CD4-positive, alpha-beta memory T cell (primary cell): Measurements from ENCODE around the gene AKNA. TPM values are rescaled to one million over a fixed set of nuclear protein-coding genes. Genes with fewer than 3 reads are reported as not detected.

Source experiments
- CTCF ChIA-PET: fragments of 350-600 bp; sonication (Branson Sonifier 250); formaldehyde crosslinking; loops from one replicate; lab custom pipeline; 2021; ENCODE audit warnings: inconsistent platforms; ENCODE audit not compliant: partially characterized antibody; lab: Charles Lee
- POLR2A ChIA-PET: fragments of 350-600 bp; sonication (Branson Sonifier 250); formaldehyde crosslinking; loops from one replicate; lab custom pipeline; 2021; ENCODE audit not compliant: partially characterized antibody; lab: Charles Lee
- DNase-seq, 5 donors: peaks; one replicate each; pipeline versions ENCODE4 v3.0.0 to v3.0.0-alpha.2; 2020 to 2022; ENCODE audit warnings: mixed read lengths in 1 of 5
- H3K27ac ChIP-seq: one replicate; pipeline ENCODE4 v1.7.0; 2013; ENCODE audit warnings: low read depth, low read length
- H3K27me3 ChIP-seq: 2 replicates; pipeline ENCODE4 v1.7.0; 2013; ENCODE audit warnings: mild to moderate bottlenecking, low read length, moderate library complexity; ENCODE audit not compliant: insufficient read depth
- H3K36me3 ChIP-seq: 2 replicates; pipeline ENCODE4 v1.7.0; 2013; ENCODE audit warnings: mild to moderate bottlenecking, low read length, moderate library complexity; ENCODE audit not compliant: insufficient read depth
- H3K4me1 ChIP-seq: 2 replicates; pipeline ENCODE4 v1.7.0; 2013; ENCODE audit warnings: mild to moderate bottlenecking, low read length, moderate library complexity; ENCODE audit not compliant: insufficient read depth
- H3K4me3 ChIP-seq, 2 donors: one replicate each; pipeline ENCODE4 v1.7.0; 2013; ENCODE audit warnings: low read length in 2 of 2, mild to moderate bottlenecking in 1 of 2
- H3K9me3 ChIP-seq, 2 donors: one replicate each; pipeline ENCODE4 v1.7.0; 2013; ENCODE audit warnings: low read length in 2 of 2, control low read depth in 1 of 2; ENCODE audit not compliant: control insufficient read depth in 1 of 2
- H3K27ac Mint-ChIP-seq, 7 donors: one replicate each; pipeline ENCODE4 v1.8.0; 2020 to 2021; ENCODE audit warnings: mixed read lengths in 7 of 7, mild to moderate bottlenecking in 6 of 7, inconsistent platforms in 3 of 7, moderate library complexity in 3 of 7
- H3K27me3 Mint-ChIP-seq, 2 donors: one replicate each; pipeline ENCODE4 v1.8.0; 2020 to 2021; ENCODE audit warnings: mixed read lengths in 2 of 2
- H3K36me3 Mint-ChIP-seq, 2 donors: one replicate each; pipeline ENCODE4 v1.8.0; 2020 to 2021; ENCODE audit warnings: mixed read lengths in 2 of 2, inconsistent platforms in 1 of 2, mild to moderate bottlenecking in 1 of 2
- H3K4me1 Mint-ChIP-seq, 4 donors: one replicate each; pipeline ENCODE4 v1.8.0; 2020 to 2021; ENCODE audit warnings: mixed read lengths in 4 of 4, mild to moderate bottlenecking in 1 of 4
- H3K4me3 Mint-ChIP-seq, 8 donors: one replicate each; pipeline ENCODE4 v1.8.0; 2020 to 2021; ENCODE audit warnings: mixed read lengths in 8 of 8, mild to moderate bottlenecking in 7 of 8, moderate library complexity in 6 of 8, inconsistent platforms in 3 of 8
- H3K9me3 Mint-ChIP-seq, 8 donors: one replicate each; pipeline ENCODE4 v1.8.0; 2020 to 2021; ENCODE audit warnings: mixed read lengths in 8 of 8, mild to moderate bottlenecking in 5 of 8, inconsistent platforms in 3 of 8, moderate library complexity in 1 of 8
- intact Hi-C: fragments of 100-400 bp; cut with micrococcal nuclease; formaldehyde crosslinking; loops from one replicate; pipeline ENCODE4 v1.15.1; 2023
- polyA plus RNA-seq, 2 donors: library from polyadenylated mRNA; unstranded; fragments of 300-500 nt; fragmentation: Illumina TruSeq; gene quantifications; one replicate each; pipeline ENCODE4 v1.2.3, GENCODE V29; 2021
- total RNA-seq, 2 experiments: library from RNA; stranded (reverse); gene quantifications; one replicate each; pipeline ENCODE4 v1.2.3, GENCODE V29; 2021

The AKNA gene
- total and polyA plus RNA-seq, 4 experiments from 2014 or later, result 1.9 to 375 (median 205) TPM

GRCh38 chr9:114399381-114399780 lies 11.6 kb upstream of the AKNA start:
- intact Hi-C loops, result loop anchor here (10.0 kb wide), 1 partner anchor 505 kb away; no protein-coding TSS in a partner anchor
- ChIA-PET CTCF (interaction anchor here (1.3 kb wide), 2 partner anchors 26 to 193 kb away, joined by 3 to 5 read pairs; no protein-coding TSS in a partner anchor), POLR2A (interaction anchor here (1.1 to 29.4 kb wide), 3 partner anchors 13 to 213 kb away, joined by 4 to 1614 read pairs (median 303); partner anchors contain the start of gene AKNA)
- H3K9me3 Mint-ChIP-seq, result no peaks in the 10 kb centered on the region
- H3K27me3 ChIP-seq, result no peaks in the 10 kb centered on the region
- H3K27ac ChIP-seq, result no peak overlapping the region
- no peak overlapping the region for H3K4me3 ChIP-seq
- peaks cover 24 to 45% (median 34%) of the 10 kb centered on the region in 4 donors for H3K4me1 Mint-ChIP-seq
- peak in 1 of 5 donors; percentile 21 for DNase-seq
- H3K4me1 ChIP-seq, result peaks cover 32% of the 10 kb centered on the region
- peak overlapping the region in 3 of 7 donors; percentile 36 to 97 (median 69) for H3K27ac Mint-ChIP-seq
- H3K9me3 ChIP-seq, result no peaks in the 10 kb centered on the region
- peaks cover 3 to 19% of the 10 kb centered on the region in 2 donors for H3K36me3 Mint-ChIP-seq
- peak overlapping the region in 3 of 8 donors; percentile 42 to 69 (median 49) for H3K4me3 Mint-ChIP-seq
- no peaks in the 10 kb centered on the region for H3K27me3 Mint-ChIP-seq
- no peaks in the 10 kb centered on the region for H3K36me3 ChIP-seq

- peaks cover 3 to 19% of the 10 kb centered on the region in 2 donors for H3K36me3 Mint-ChIP-seq
- Histone ChIP-seq H3K4me3 (peak overlapping the region; percentile 78 to 92), H3K27ac (peak overlapping the region; percentile 92), H3K36me3 (no peaks in the 10 kb centered on the region), H3K9me3 (no peaks in the 10 kb centered on the region), H3K4me1 (peaks cover 45% of the 10 kb centered on the region), H3K27me3 (no peaks in the 10 kb centered on the region)
- peak overlapping the region; percentile 93 to 99 (median 97) for H3K27ac Mint-ChIP-seq
- intact Hi-C loops, result loop anchor here (1.0 to 10.0 kb wide), 3 partner anchors 13 to 507 kb away; no protein-coding TSS in a partner anchor
- ChIA-PET CTCF (interaction anchor here (0.8 to 4.2 kb wide), 8 partner anchors 8 to 255 kb away, joined by 3 to 52 read pairs (median 3); partner anchors contain the start of gene AKNA), POLR2A (interaction anchor here (1.0 to 29.4 kb wide), 8 partner anchors 9 to 194 kb away, joined by 3 to 1614 read pairs (median 4); partner anchors contain the start of genes AKNA and ATP6V1G1)
- peak overlapping the region; percentile 92 to 99 (median 97) for H3K4me3 Mint-ChIP-seq
- no peaks in the 10 kb centered on the region for H3K27me3 Mint-ChIP-seq
- DNase-seq, result peak; percentile 92 to 96 (median 95)
- peaks cover 28 to 57% (median 43%) of the 10 kb centered on the region in 4 donors for H3K4me1 Mint-ChIP-seq
- no peaks in the 10 kb centered on the region for H3K9me3 Mint-ChIP-seq
Observed at GRCh38 chr9:114397848-114398605, 10.2 kb upstream of the AKNA start.

DNA sequence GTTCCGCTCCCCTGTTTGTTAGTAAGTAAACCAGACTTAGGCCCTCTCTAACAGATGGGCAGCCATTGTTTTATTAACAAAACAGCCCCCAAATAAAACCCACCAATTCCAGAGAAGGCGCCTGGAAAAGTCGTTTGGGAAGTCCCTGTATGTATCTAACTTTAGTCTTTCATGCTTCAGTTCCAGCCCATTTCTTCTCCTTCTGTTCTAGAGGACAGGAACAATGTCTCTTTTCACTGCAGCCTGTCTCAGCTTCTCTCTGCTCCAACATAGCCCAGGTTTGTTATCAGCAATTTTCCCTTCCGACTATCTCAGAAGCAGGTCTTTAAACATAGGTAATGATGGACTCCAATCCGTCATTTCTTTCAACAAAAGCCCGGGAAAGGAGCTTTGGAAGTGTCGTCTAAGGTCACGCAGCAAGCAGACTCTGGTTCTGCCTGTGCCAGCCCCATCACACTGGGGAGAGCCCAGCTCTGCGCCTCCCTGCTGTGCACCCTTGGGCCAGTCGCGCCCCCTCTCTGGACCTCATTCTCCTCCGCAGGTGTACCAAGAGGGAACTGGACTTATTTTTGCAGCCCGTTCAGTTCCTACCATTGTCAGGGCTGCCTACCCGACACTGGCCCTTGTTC lies 9.6 kb upstream of the AKNA start:
- H3K27me3 ChIP-seq, result no peaks in the 10 kb centered on the region

DNA sequence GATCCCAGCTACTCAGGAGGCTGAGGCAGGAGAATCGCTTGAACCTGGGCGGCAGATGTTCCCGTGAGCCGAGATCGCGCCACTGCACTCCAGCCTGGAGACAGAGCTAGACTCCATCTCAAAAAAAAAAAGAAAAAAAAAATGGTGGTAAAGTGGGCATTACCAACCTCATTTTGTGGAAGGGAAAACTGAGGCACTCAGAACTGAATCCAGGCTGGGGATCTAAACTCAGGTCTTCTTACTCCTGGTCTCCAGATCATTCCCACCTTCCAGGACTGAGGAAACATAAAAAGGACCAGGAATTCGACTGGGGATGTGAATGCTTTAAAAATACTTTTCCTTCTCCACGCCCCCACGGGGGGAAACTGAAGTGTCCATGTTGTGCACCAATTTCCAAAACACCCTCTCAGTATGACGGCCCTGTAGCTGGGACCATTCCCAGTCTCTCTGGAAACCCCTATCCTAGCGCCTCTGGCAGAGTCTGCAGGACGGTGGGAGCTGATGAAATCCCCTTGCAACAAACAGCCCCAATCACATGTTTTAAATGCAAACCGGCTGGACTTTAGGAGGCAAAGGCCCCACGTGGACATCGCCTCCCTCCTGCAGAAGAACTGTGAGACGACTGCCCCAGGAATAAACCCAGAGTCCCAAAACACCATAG lies 8.9 kb upstream of the AKNA start:
- Mint-ChIP-seq H3K27me3 (no peaks in the 10 kb centered on the region), H3K4me3 (peak overlapping the region; percentile 92 to 99 (median 97)), H3K4me1 (peaks cover 35 to 70% (median 52%) of the 10 kb centered on the region in 4 donors), H3K9me3 (no peaks in the 10 kb centered on the region), H3K36me3 (peaks cover 3 to 19% of the 10 kb centered on the region in 2 donors), H3K27ac (peak overlapping the region; percentile 93 to 99 (median 97))
- DNase-seq, result peak in 1 of 5 donors; percentile 23
- Histone ChIP-seq H3K36me3 (no peaks in the 10 kb centered on the region), H3K4me1 (peaks cover 59% of the 10 kb centered on the region), H3K27ac (peak overlapping the region; percentile 92), H3K27me3 (no peaks in the 10 kb centered on the region), H3K9me3 (no peaks in the 10 kb centered on the region), H3K4me3 (peak overlapping the region; percentile 78 to 92)
- POLR2A ChIA-PET, result interaction anchor here (1.1 to 29.4 kb wide), 8 partner anchors 9 to 195 kb away, joined by 3 to 1614 read pairs (median 4); partner anchors contain the start of genes AKNA and ATP6V1G1
- intact Hi-C loops, result loop anchor here (10.0 kb wide), 1 partner anchor 508 kb away; no protein-coding TSS in a partner anchor
- CTCF ChIA-PET, result interaction anchor here (0.7 to 5.3 kb wide), 9 partner anchors 8 to 525 kb away, joined by 3 to 52 read pairs (median 5); partner anchors contain the start of gene AKNA

More for the DNA sequence above, 9.6 kb upstream of the AKNA start:
- Histone ChIP-seq H3K4me3 (peak overlapping the region; percentile 78 to 92), H3K27ac (peak overlapping the region; percentile 92), H3K9me3 (no peaks in the 10 kb centered on the region), H3K4me1 (peaks cover 52% of the 10 kb centered on the region), H3K36me3 (no peaks in the 10 kb centered on the region)
- no peaks in the 10 kb centered on the region for H3K27me3 Mint-ChIP-seq
- peak overlapping the region; percentile 93 to 99 (median 97) for H3K27ac Mint-ChIP-seq
- H3K4me3 Mint-ChIP-seq, result peak overlapping the region; percentile 92 to 99 (median 97)
- peaks cover 3 to 19% of the 10 kb centered on the region in 2 donors for H3K36me3 Mint-ChIP-seq
- ChIA-PET POLR2A (interaction anchor here (1.0 to 29.4 kb wide), 10 partner anchors 8 to 195 kb away, joined by 3 to 1614 read pairs (median 4); partner anchors contain the start of genes AKNA and ATP6V1G1), CTCF (interaction anchor here (0.8 to 4.2 kb wide), 9 partner anchors 9 to 256 kb away, joined by 3 to 52 read pairs (median 3); partner anchors contain the start of gene AKNA)
- H3K4me1 Mint-ChIP-seq, result peaks cover 34 to 64% (median 49%) of the 10 kb centered on the region in 4 donors
- no peaks in the 10 kb centered on the region for H3K9me3 Mint-ChIP-seq
- no peak for DNase-seq
- intact Hi-C loops, result loop anchor here (10.0 kb wide), 1 partner anchor 507 kb away; no protein-coding TSS in a partner anchor

DNA sequence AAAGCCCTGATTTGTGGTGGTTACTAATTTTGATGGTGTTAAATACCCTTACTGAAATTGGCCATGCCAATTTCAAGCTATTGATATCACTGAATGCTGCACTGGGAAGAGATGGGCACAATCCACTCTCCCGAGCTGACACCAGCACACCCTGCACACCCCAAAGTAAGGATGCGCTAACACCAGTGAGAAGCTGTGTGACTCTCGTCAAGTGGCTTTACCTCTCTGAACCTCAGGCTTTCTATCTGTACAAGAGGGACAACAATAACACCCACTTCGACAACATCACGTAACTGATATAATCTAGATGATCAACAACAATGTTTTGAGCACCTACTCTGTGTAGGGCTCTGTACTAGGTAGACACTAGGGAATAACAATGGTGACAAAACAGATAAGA lies 8.0 kb upstream of the AKNA start:
- Mint-ChIP-seq H3K9me3 (no peaks in the 10 kb centered on the region), H3K27ac (peak overlapping the region in 6 of 7 donors; percentile 77 to 97 (median 88)), H3K36me3 (peaks cover 6 to 25% of the 10 kb centered on the region in 2 donors), H3K4me3 (peak overlapping the region; percentile 43 to 78 (median 60)), H3K4me1 (peaks cover 37 to 78% (median 59%) of the 10 kb centered on the region in 4 donors), H3K27me3 (no peaks in the 10 kb centered on the region)
- POLR2A ChIA-PET, result interaction anchor here (0.9 to 29.4 kb wide), 7 partner anchors 9 to 204 kb away, joined by 3 to 1614 read pairs (median 5); partner anchors contain the start of genes AKNA, ATP6V1G1 and WHRN
- DNase-seq, result no peak
- CTCF ChIA-PET, result interaction anchor here (0.7 to 5.3 kb wide), 8 partner anchors 9 to 526 kb away, joined by 3 to 52 read pairs (median 5); partner anchors contain the start of gene AKNA
- intact Hi-C loops, result loop anchor here (10.0 kb wide), 1 partner anchor 509 kb away; no protein-coding TSS in a partner anchor
- Histone ChIP-seq H3K4me1 (peaks cover 66% of the 10 kb centered on the region), H3K4me3 (no peak overlapping the region), H3K36me3 (no peaks in the 10 kb centered on the region), H3K27me3 (no peaks in the 10 kb centered on the region), H3K27ac (no peak overlapping the region), H3K9me3 (no peaks in the 10 kb centered on the region)

DNA sequence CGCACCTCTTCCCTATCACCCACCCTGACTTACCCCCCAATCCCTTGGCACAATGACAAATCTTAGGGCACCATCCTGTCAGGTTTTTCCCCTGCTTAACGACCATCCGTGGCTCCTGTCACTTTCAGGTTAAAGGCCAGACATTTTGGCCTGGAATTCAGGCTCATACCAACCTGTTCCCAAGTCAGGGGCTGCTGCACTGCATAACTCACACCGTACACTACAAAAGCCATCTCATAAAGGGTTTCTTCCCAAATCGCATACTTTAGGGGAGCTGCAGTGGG lies 7.5 kb upstream of the AKNA start:
- H3K36me3 ChIP-seq, result no peaks in the 10 kb centered on the region
- H3K27me3 Mint-ChIP-seq, result no peaks in the 10 kb centered on the region
- no peak overlapping the region for H3K4me3 ChIP-seq
- peak overlapping the region; percentile 77 to 97 (median 89) for H3K27ac Mint-ChIP-seq
- peaks cover 71% of the 10 kb centered on the region for H3K4me1 ChIP-seq
- H3K9me3 Mint-ChIP-seq, result no peaks in the 10 kb centered on the region
- H3K27ac ChIP-seq, result peak overlapping the region; percentile 1
- H3K4me1 Mint-ChIP-seq, result peaks cover 42 to 83% (median 64%) of the 10 kb centered on the region in 4 donors
- DNase-seq, result peak in 1 of 5 donors; percentile 37
- no peaks in the 10 kb centered on the region for H3K9me3 ChIP-seq
- ChIA-PET CTCF (interaction anchor here (0.7 to 5.3 kb wide), 6 partner anchors 9 to 258 kb away, joined by 3 to 52 read pairs (median 6); partner anchors contain the start of gene AKNA), POLR2A (interaction anchor here (0.9 to 29.4 kb wide), 7 partner anchors 9 to 204 kb away, joined by 3 to 1614 read pairs (median 5); partner anchors contain the start of genes AKNA, ATP6V1G1 and WHRN)
- H3K27me3 ChIP-seq, result no peaks in the 10 kb centered on the region
- peak overlapping the region; percentile 56 to 78 (median 66) for H3K4me3 Mint-ChIP-seq
- intact Hi-C loops, result loop anchor here (10.0 kb wide), 1 partner anchor 510 kb away; no protein-coding TSS in a partner anchor
- peaks cover 8 to 29% of the 10 kb centered on the region in 2 donors for H3K36me3 Mint-ChIP-seq
